ENCODE results near the gene CMTM6. TPM values are rescaled to one million over a fixed set of nuclear protein-coding genes. Genes with fewer than 3 reads are reported as not detected.

The CMTM6 gene
- total RNA-seq, 2 donors from 2014 or later = 79.8 to 237 TPM

DNA sequence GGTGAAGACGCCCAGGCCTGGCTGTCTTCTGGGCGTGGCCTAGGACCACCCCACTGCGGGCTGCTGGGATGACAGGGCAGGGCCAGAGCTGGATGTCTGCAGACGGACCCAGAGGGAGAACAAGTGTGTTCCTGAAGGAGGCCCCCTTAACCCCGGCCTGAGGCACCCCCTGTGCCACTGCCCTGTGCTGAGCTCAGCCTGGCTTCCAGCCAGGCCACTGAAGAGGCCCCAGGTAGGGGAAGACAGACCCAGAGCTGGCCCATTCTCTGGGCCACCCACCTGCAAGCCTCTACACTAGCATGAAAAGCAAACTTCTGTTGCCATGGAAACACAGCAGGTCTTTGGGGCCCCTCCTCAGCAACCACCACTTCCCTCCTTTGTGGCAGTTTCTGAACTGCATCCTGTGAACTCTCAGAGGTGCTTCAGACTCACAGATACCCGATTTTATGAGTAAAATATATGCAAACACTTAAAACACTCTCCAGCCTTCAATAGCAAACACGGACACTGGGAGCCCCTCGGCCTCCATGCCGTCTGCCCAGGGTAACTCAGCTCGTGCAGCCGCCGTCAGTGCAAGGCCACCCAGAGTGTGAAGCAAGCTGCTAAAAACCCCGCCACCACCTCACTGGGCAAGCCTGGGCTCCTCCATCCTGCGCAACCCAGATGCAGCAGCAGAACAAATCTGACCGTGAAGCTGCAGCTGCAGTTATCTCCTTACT is 42.5 kb downstream of the CMTM6 start:
- no peak for TF ChIP-seq POLR2AphosphoS5 (IDR thresholded peaks at IDR 0.05)
- TF ChIP-seq POLR2A (IDR thresholded peaks at IDR 0.05) = no peak
- TF ChIP-seq, protein P1, sequence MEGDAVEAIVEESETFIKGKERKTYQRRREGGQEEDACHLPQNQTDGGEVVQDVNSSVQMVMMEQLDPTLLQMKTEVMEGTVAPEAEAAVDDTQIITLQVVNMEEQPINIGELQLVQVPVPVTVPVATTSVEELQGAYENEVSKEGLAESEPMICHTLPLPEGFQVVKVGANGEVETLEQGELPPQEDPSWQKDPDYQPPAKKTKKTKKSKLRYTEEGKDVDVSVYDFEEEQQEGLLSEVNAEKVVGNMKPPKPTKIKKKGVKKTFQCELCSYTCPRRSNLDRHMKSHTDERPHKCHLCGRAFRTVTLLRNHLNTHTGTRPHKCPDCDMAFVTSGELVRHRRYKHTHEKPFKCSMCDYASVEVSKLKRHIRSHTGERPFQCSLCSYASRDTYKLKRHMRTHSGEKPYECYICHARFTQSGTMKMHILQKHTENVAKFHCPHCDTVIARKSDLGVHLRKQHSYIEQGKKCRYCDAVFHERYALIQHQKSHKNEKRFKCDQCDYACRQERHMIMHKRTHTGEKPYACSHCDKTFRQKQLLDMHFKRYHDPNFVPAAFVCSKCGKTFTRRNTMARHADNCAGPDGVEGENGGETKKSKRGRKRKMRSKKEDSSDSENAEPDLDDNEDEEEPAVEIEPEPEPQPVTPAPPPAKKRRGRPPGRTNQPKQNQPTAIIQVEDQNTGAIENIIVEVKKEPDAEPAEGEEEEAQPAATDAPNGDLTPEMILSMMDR (IDR thresholded peaks at IDR 0.05) = no peak
- H3K27ac ChIP-seq = no peak overlapping the region
- H3K4me1 ChIP-seq (replicated peaks) = no peaks in the 10 kb centered on the region
- no peaks in the 10 kb centered on the region for H3K36me3 ChIP-seq
- H3K27me3 ChIP-seq (replicated peaks; ENCODE audit: insufficient read depth) = no peaks in the 10 kb centered on the region
- DNase-seq (ENCODE audit: low spot score) = no peak
- intact Hi-C loops (cut with DNase I) = no loop called here
- no peaks in the 10 kb centered on the region for H3K9me3 ChIP-seq
- 49% methylated on average over 15 of the region's 15 CpGs for WGBS
- H3K4me3 ChIP-seq = no peak overlapping the region

DNA sequence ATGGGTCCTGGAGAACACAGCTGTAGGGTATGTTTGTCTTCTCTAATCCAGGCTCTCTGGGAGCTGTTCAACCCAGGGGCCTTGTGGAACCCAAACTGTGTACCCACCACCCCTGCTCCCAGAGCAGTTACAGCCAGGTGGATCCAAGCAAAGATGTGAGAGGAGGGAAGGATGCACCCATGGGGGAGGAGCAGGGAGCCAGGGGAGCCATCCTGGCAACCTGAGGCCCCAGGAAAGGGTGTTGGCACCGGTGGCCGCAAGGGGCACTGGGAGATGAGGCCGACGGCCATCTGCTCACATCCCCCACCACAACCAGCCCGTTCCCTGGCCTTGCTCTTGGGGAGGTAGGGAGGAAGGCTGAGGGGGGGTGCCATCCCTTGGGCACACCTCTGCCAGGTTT is 43.2 kb downstream of the CMTM6 start:
- H3K4me3 ChIP-seq = no peak overlapping the region
- intact Hi-C loops (cut with DNase I) = loop anchor here (5.0 kb wide), 2 partner anchors 52 to 162 kb away; no protein-coding TSS in a partner anchor
- WGBS = 96% methylated on average over 5 of the region's 5 CpGs
- H3K9me3 ChIP-seq = no peaks in the 10 kb centered on the region
- TF ChIP-seq, protein P1 (IDR thresholded peaks at IDR 0.05) = no peak
- TF ChIP-seq POLR2AphosphoS5 (IDR thresholded peaks at IDR 0.05) = no peak
- no peaks in the 10 kb centered on the region for H3K4me1 ChIP-seq (replicated peaks)
- no peaks in the 10 kb centered on the region for H3K27me3 ChIP-seq (replicated peaks; ENCODE audit: insufficient read depth)
- no peak overlapping the region for H3K27ac ChIP-seq
- H3K36me3 ChIP-seq = no peaks in the 10 kb centered on the region
- DNase-seq (ENCODE audit: low spot score) = no peak

DNA sequence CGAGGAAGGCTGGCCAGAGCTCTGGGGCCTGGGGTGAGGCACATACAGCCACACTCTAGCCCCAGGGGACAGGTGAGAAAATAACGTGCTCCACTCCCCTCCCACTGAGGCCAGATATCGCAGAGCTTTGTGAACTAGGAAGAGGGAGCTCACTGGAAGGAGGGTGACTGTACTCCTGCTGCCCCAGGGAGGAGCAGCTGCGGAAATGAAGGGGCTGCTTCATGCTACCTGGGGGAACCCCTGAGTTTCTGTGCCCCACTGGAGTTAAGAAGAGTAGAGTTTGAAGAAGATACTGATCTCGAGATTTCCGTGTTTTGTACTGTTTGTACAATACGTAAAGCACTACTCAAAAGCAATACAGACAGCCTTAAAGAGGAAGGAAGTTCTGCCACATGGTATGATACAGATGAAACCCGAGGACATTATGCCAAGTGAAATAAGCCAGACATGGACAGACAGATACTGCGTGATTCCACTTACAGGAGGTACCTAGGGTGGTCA is 44.6 kb downstream of the CMTM6 start:
- Histone ChIP-seq H3K4me3 (no peak overlapping the region), H3K36me3 (no peaks in the 10 kb centered on the region), H3K9me3 (no peaks in the 10 kb centered on the region), H3K27ac (no peak overlapping the region), H3K4me1 (replicated peaks) (no peaks in the 10 kb centered on the region), H3K27me3 (replicated peaks; ENCODE audit: insufficient read depth) (no peaks in the 10 kb centered on the region)
- intact Hi-C loops (cut with DNase I) = loop anchor here (5.0 kb wide), 2 partner anchors 51 to 161 kb away; no protein-coding TSS in a partner anchor
- 70% methylated on average over 9 of the region's 9 CpGs for WGBS
- TF ChIP-seq POLR2AphosphoS5 (IDR thresholded peaks at IDR 0.05) (no peak), POLR2A (IDR thresholded peaks at IDR 0.05) (no peak)
- TF ChIP-seq, protein P1 (IDR thresholded peaks at IDR 0.05) = no peak
- DNase-seq (ENCODE audit: low spot score) = no peak

DNA sequence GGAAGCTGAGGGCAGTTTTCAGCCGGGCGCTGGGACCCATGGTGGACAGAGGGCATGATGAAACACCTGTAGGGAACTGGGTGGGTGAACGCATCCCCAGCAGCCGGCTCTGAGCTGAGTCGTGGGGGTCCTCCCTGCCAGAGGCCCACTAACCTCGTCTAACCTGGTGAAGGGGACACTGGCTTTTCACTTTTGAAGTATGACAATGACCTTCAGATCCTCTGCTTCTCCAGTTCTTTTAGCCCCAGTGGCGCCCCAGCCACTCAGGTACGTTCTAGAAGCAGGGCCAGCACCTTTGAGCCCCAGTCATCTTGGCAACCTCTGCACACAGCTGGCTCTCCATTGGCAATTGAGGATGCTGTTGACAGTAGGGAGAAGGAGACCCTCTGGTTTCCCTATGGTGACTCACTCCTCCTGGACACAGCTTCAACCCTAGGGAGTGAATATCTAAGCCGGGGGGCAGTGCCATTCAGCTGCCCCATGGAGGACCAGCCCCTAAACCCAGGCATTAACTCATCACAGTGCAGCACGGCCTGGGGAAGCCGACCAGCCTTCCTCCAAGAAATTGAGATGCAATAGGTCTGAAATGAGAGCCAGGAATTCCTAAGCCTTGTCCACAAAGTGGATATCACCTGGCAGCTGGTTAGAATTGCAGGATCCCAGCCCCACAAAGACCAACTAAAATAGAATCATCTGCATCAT is 46.1 kb downstream of the CMTM6 start:
- Histone ChIP-seq H3K27me3 (replicated peaks; ENCODE audit: insufficient read depth) (no peaks in the 10 kb centered on the region), H3K4me1 (replicated peaks) (no peaks in the 10 kb centered on the region), H3K36me3 (no peaks in the 10 kb centered on the region), H3K27ac (no peak overlapping the region), H3K9me3 (no peaks in the 10 kb centered on the region), H3K4me3 (no peak overlapping the region)
- 81% methylated on average over 11 of the region's 11 CpGs for WGBS
- intact Hi-C loops (cut with DNase I) = loop anchor here (5.0 kb wide), 2 partner anchors 49 to 159 kb away; no protein-coding TSS in a partner anchor
- TF ChIP-seq POLR2A (IDR thresholded peaks at IDR 0.05) (no peak), POLR2AphosphoS5 (IDR thresholded peaks at IDR 0.05) (no peak)
- TF ChIP-seq, protein P1 (IDR thresholded peaks at IDR 0.05) = no peak
- DNase-seq (ENCODE audit: low spot score) = no peak

All from prostate gland (tissue), 2 donors.